Esophagus muscularis mucosa (tissue), 4 donors: ENCODE results near the gene C21orf58. TPM values are rescaled to one million over a fixed set of nuclear protein-coding genes. Genes with fewer than 3 reads are reported as not detected.

Experiments used
- DNase-seq: peaks from one replicate; pipeline ENCODE4 v3.0.0-alpha.2; 2017; ENCODE audit errors: extremely low spot score
- H3K27ac ChIP-seq, 4 donors: fragments of 200-600 bp; sonication (generic); replicated peaks in 1 of 4; 1 replicate in 3 of 4; 2 replicates in 1 of 4; pipeline ENCODE4 v1.5.1; 2016 to 2019; ENCODE audit warnings: mild to moderate bottlenecking in 1 of 4
- H3K27me3 ChIP-seq, 4 donors: fragments of 200-600 bp; sonication (generic); one replicate each; pipeline versions ENCODE4 v1.5.1 to v1.6.0; 2016 to 2019
- H3K36me3 ChIP-seq, 4 donors: fragments of 200-600 bp; sonication (generic); one replicate each; pipeline ENCODE4 v1.5.1; 2016 to 2019
- H3K4me1 ChIP-seq, 4 donors: fragments of 200-600 bp; sonication (generic); one replicate each; pipeline ENCODE4 v1.5.1; 2016 to 2019
- H3K4me3 ChIP-seq, 4 donors: fragments of 200-600 bp; sonication (generic); 1 replicate in 2 of 4; 2 replicates in 2 of 4; pipeline ENCODE4 v1.5.1; 2016 to 2019; ENCODE audit warnings: mild to moderate bottlenecking in 4 of 4, moderate library complexity in 1 of 4
- H3K9me3 ChIP-seq, 4 donors: fragments of 200-600 bp; sonication (generic); 1 replicate in 3 of 4; 2 replicates in 1 of 4; pipeline ENCODE4 v1.5.1; 2016 to 2019
- CTCF ChIP-seq, 3 experiments: fragments of 200-600 bp in 2 of 3; fragments of 450-650 bp in 1 of 3; sonication (generic) in 2 of 3; IDR thresholded peaks; one replicate each; pipeline ENCODE4 v1.5.1; 2017 to 2019; ENCODE audit warnings: antibody characterized with exemption in 3 of 3, mild to moderate bottlenecking in 2 of 3, moderate library complexity in 1 of 3
- EP300 ChIP-seq: sonication (generic); formaldehyde crosslinking; IDR thresholded peaks from one replicate; pipeline ENCODE4 v1.6.1; 2017; ENCODE audit warnings: antibody characterized with exemption
- POLR2A ChIP-seq: fragments of 450-650 bp; IDR thresholded peaks from one replicate; pipeline ENCODE4 v1.6.1; 2017; ENCODE audit warnings: antibody characterized with exemption, moderate library complexity, mild to moderate bottlenecking, low read depth
- POLR2AphosphoS5 ChIP-seq, 2 donors: sonication (generic); formaldehyde crosslinking; IDR thresholded peaks; one replicate each; pipeline ENCODE4 v1.6.1; 2017; ENCODE audit warnings: antibody characterized with exemption in 2 of 2
- WGBS: methylation state at CpG from one replicate; pipeline ENCODE4 v1.1.5; 2018; 5-methylcytosine and 5-hydroxymethylcytosine counted together
- intact Hi-C: fragments of 100-400 bp; cut with DNase I; formaldehyde crosslinking; loops from one replicate; pipeline ENCODE4 v1.15.1; 2023
- total RNA-seq, 4 donors: library from RNA; depleted of rRNA; stranded (reverse); fragments of >200 nt; gene quantifications; one replicate each; pipeline versions ENCODE4 v1.1.0 to v1.2.1, GENCODE V29; 2016

Gene C21orf58
- total RNA-seq, 4 donors from 2014 or later: 0.50 to 2.5 (median 1.7) TPM

GRCh38 chr21:46255758-46256337, 67.8 kb downstream of the C21orf58 start:
- Histone ChIP-seq H3K4me3 (no peak overlapping the region), H3K27me3 (no peaks in the 10 kb centered on the region), H3K27ac (no peak overlapping the region), H3K4me1 (peaks cover 0 to 4% (median 0%) of the 10 kb centered on the region in 4 donors), H3K9me3 (no peaks in the 10 kb centered on the region), H3K36me3 (peaks cover 95 to 100% (median 98%) of the 10 kb centered on the region in 4 donors)
- no peak for DNase-seq
- no peak for TF ChIP-seq POLR2A
- no peak for TF ChIP-seq EP300
- no peak for TF ChIP-seq POLR2AphosphoS5 (IDR thresholded peaks at IDR 0.05)
- TF ChIP-seq CTCF (IDR thresholded peaks at IDR 0.05): no peak
- intact Hi-C loops: no loop called here
- WGBS: 98% methylated on average over 6 of the region's 6 CpGs

- DNase-seq: no peak
- no peak overlapping the region for H3K27ac ChIP-seq
- no peaks in the 10 kb centered on the region for H3K27me3 ChIP-seq
- 86% methylated on average over 11 of the region's 11 CpGs for WGBS
- H3K4me3 ChIP-seq: no peak overlapping the region
- peaks cover 0 to 4% (median 0%) of the 10 kb centered on the region in 4 donors for H3K4me1 ChIP-seq
- intact Hi-C loops: no loop called here
- no peaks in the 10 kb centered on the region for H3K9me3 ChIP-seq
- H3K36me3 ChIP-seq: peaks cover 92 to 100% (median 98%) of the 10 kb centered on the region in 4 donors
- no peak for TF ChIP-seq POLR2AphosphoS5 (IDR thresholded peaks at IDR 0.05)
- TF ChIP-seq CTCF (IDR thresholded peaks at IDR 0.05): no peak
- TF ChIP-seq POLR2A: no peak
- TF ChIP-seq EP300: no peak
Measured at GRCh38 chr21:46255166-46255565, 68.5 kb downstream of the C21orf58 start.

GRCh38 chr21:46254208-46254975, 69.3 kb downstream of the C21orf58 start:
- H3K36me3 ChIP-seq: peaks cover 89 to 100% (median 98%) of the 10 kb centered on the region in 4 donors
- DNase-seq: no peak

GRCh38 chr21:46253610-46254124, 70.0 kb downstream of the C21orf58 start:
- no peak for DNase-seq
- no peak overlapping the region for H3K27ac ChIP-seq
- H3K36me3 ChIP-seq: peaks cover 82 to 100% (median 97%) of the 10 kb centered on the region in 4 donors
- WGBS: 81% methylated on average over 8 of the region's 8 CpGs
- TF ChIP-seq CTCF (IDR thresholded peaks at IDR 0.05) (no peak), POLR2A (no peak)
- intact Hi-C loops: no loop called here
- no peaks in the 10 kb centered on the region for H3K9me3 ChIP-seq
- H3K4me1 ChIP-seq: peaks cover 0 to 4% (median 0%) of the 10 kb centered on the region in 4 donors
- no peak overlapping the region for H3K4me3 ChIP-seq
- H3K27me3 ChIP-seq: no peaks in the 10 kb centered on the region

More at GRCh38 chr21:46254208-46254975, 69.3 kb downstream of the C21orf58 start:
- intact Hi-C loops: no loop called here
- Histone ChIP-seq H3K27me3 (no peaks in the 10 kb centered on the region), H3K4me1 (peaks cover 0 to 4% (median 0%) of the 10 kb centered on the region in 4 donors), H3K9me3 (no peaks in the 10 kb centered on the region), H3K4me3 (no peak overlapping the region), H3K27ac (no peak overlapping the region)
- TF ChIP-seq POLR2A: no peak
- no peak for TF ChIP-seq EP300
- no peak for TF ChIP-seq POLR2AphosphoS5 (IDR thresholded peaks at IDR 0.05)
- no peak for TF ChIP-seq CTCF (IDR thresholded peaks at IDR 0.05)
- WGBS: 78% methylated on average over 12 of the region's 12 CpGs
